ENCODE measurements around the gene RUSF1. TPM values are rescaled to one million over a fixed set of nuclear protein-coding genes. Genes with fewer than 3 reads are reported as not detected.
"Not testable (repeated sequence)": the region's sequence is repeated elsewhere in the genome, so short reads cannot be mapped to it uniquely, and the experiment has no call there.

Gene RUSF1
- polyA plus RNA-seq, 1 donor, result 99.1 TPM

DNA sequence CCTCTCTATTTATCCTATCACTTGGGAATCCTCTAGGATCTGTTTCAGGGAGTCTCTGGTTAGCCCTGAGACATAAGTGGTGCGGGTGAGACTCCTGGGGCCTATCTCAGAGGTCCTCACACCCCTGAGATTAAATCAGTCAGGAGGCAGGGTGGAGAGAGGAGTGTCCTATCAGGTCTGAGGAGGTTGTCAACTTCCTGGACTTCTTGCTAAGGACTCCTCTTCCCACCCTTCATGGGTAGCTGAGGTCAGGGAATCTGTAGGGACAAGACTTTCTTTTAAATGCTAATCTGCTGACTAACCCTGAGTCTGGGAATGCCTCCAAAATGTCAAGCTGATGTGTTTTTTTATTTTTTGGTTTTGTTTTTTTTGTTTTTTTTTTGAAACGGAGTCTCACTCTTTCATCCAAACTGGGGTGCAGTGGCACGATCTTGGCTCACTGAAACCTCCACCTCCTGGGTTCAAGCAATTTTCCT lies 55.5 kb downstream of the RUSF1 start:
- H3K36me3 ChIP-seq (ENCODE audit: control insufficient read depth, insufficient read depth, low read length), result peaks cover 9% of the 10 kb centered on the region
- no peak overlapping the region for H3K27ac ChIP-seq (ENCODE audit: low read length)
- no peak for DNase-seq
- no peaks in the 10 kb centered on the region for H3K9me3 ChIP-seq (ENCODE audit: control insufficient read depth, low read depth, low read length)
- H3K27me3 ChIP-seq (ENCODE audit: control insufficient read depth, insufficient read depth, low read length), result no peaks in the 10 kb centered on the region
- peaks cover 13% of the 10 kb centered on the region for H3K4me1 ChIP-seq (ENCODE audit: control insufficient read depth, insufficient read depth, low read length)
- H3K4me3 ChIP-seq (ENCODE audit: low read length), result no peak overlapping the region
- no CpG with 5 or more reads among the region's 3 CpGs for WGBS (ENCODE audit: insufficient coverage, low lambda C conversion rate)

DNA sequence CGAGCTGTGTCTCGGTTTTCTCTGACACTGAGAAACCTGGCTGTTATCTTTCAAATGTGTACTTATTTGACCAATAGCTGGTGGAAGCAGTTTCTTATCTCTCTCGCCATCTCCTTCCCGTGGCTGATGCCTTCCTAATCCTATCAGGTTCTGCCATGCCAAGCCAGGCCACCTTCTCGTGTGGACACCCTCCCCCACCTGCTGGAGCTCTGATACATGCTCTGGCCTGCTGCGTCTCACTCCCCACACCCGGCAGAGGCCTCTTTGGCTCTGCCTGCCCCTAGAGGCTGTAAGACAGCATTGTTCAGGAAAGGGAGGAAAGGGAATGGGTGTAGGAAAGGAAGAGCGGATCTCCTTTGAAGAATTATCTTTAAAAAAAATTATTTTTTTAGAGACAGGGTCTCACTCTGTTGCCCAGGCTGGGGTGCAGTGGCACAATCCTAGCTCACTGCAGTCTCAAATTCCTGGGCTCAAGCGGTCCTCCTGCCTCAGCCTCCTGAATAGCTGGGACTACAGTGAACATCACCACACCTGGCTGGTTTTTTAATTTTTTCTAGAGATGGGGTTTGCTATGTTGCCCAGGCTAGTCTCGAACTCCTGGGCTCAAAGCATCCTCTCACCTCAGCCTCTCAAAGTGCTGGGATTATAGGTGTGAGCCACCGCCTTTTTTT lies 56.4 kb downstream of the RUSF1 start:
- WGBS (ENCODE audit: insufficient coverage, low lambda C conversion rate), result 43% methylated on average over 1 of the region's 11 CpGs
- no peak overlapping the region for H3K27ac ChIP-seq (ENCODE audit: low read length)
- no peak overlapping the region for H3K4me3 ChIP-seq (ENCODE audit: low read length)
- no peaks in the 10 kb centered on the region for H3K27me3 ChIP-seq (ENCODE audit: control insufficient read depth, insufficient read depth, low read length)
- peak; percentile 69 to 70 for DNase-seq
- H3K36me3 ChIP-seq (ENCODE audit: control insufficient read depth, insufficient read depth, low read length), result peaks cover 6% of the 10 kb centered on the region
- H3K9me3 ChIP-seq (ENCODE audit: control insufficient read depth, low read depth, low read length), result no peaks in the 10 kb centered on the region
- H3K4me1 ChIP-seq (ENCODE audit: control insufficient read depth, insufficient read depth, low read length), result peaks cover 5% of the 10 kb centered on the region

DNA sequence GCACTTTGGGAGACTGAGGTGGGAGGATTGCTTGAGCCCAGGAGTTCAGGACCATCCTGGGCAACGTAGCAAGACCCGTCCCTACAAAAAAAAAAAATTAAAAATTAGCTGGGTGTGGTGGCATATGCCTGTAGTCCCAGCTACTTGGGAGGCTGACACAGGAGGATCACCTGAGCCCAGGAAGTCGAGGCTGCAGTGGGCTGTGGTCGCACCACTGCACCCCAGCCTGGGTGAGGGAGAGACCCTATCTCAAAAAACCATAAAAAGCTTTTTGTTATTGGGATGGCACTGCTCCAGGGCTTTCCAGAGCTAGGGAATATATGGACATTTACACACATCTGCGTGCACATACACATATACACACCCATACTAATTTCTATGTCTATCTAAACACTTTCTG lies 57.0 kb downstream of the RUSF1 start:
- Histone ChIP-seq H3K9me3 (ENCODE audit: control insufficient read depth, low read depth, low read length) (no peaks in the 10 kb centered on the region), H3K27me3 (ENCODE audit: control insufficient read depth, insufficient read depth, low read length) (no peaks in the 10 kb centered on the region), H3K27ac (ENCODE audit: low read length) (no peak overlapping the region), H3K4me3 (ENCODE audit: low read length) (no peak overlapping the region), H3K36me3 (ENCODE audit: control insufficient read depth, insufficient read depth, low read length) (peaks cover 4% of the 10 kb centered on the region), H3K4me1 (ENCODE audit: control insufficient read depth, insufficient read depth, low read length) (no peaks in the 10 kb centered on the region)
- WGBS (ENCODE audit: insufficient coverage, low lambda C conversion rate), result no CpG with 5 or more reads among the region's 5 CpGs
- DNase-seq, result no peak

DNA sequence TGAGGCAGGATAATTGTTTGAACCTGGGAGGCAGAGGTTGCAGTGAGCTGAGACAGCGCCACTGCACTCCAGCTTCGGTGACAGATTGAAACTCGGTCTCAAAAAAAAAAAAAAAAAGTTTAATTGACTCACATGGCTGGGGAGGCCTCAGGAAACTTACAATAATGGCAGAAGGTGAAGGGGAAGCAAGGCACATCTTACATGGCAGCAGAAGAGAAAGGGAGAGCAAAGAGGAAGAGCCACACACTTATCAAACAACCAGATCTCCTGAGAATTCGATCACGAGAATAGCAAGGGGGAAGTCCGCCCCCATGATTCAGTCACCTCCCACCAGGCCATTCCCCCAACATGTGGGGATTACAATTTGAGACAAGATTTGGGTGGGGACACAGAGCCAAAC lies 62.3 kb downstream of the RUSF1 start:
- not testable (repeated sequence) for H3K9me3 ChIP-seq (ENCODE audit: control insufficient read depth, low read depth, low read length); H3K27ac ChIP-seq (ENCODE audit: low read length); H3K4me3 ChIP-seq (ENCODE audit: low read length); H3K27me3 ChIP-seq (ENCODE audit: control insufficient read depth, insufficient read depth, low read length); H3K36me3 ChIP-seq (ENCODE audit: control insufficient read depth, insufficient read depth, low read length); H3K4me1 ChIP-seq (ENCODE audit: control insufficient read depth, insufficient read depth, low read length); DNase-seq
- WGBS (ENCODE audit: insufficient coverage, low lambda C conversion rate), result no CpG with 5 or more reads among the region's 6 CpGs

DNA sequence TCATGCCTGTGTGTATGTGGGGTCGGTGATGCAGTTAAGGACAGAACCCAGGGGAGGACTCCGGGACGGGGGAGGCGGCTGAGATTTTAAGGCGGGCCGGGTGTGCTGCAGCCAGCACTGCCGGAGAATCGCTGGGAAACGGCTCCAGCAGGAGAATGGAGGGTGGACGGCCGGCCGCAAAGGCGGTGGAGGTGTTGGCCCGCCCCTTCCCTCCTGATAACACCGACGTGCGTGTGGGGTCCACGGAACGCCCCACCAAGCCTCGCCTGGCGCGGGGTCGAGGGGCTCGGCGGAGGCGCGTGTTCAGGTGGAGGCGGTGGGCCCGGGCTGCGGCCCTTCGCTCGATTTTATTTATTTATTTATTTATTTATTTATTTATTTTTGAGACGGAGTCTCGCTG lies 66.2 kb downstream of the RUSF1 start:
- Histone ChIP-seq H3K4me1 (ENCODE audit: control insufficient read depth, insufficient read depth, low read length) (no peaks in the 10 kb centered on the region), H3K27me3 (ENCODE audit: control insufficient read depth, insufficient read depth, low read length) (no peaks in the 10 kb centered on the region), H3K9me3 (ENCODE audit: control insufficient read depth, low read depth, low read length) (no peaks in the 10 kb centered on the region), H3K4me3 (ENCODE audit: low read length) (peak overlapping the region; percentile 81), H3K36me3 (ENCODE audit: control insufficient read depth, insufficient read depth, low read length) (no peaks in the 10 kb centered on the region), H3K27ac (ENCODE audit: low read length) (no peak overlapping the region)
- DNase-seq, result no peak
- no CpG with 5 or more reads among the region's 34 CpGs for WGBS (ENCODE audit: insufficient coverage, low lambda C conversion rate)

DNA sequence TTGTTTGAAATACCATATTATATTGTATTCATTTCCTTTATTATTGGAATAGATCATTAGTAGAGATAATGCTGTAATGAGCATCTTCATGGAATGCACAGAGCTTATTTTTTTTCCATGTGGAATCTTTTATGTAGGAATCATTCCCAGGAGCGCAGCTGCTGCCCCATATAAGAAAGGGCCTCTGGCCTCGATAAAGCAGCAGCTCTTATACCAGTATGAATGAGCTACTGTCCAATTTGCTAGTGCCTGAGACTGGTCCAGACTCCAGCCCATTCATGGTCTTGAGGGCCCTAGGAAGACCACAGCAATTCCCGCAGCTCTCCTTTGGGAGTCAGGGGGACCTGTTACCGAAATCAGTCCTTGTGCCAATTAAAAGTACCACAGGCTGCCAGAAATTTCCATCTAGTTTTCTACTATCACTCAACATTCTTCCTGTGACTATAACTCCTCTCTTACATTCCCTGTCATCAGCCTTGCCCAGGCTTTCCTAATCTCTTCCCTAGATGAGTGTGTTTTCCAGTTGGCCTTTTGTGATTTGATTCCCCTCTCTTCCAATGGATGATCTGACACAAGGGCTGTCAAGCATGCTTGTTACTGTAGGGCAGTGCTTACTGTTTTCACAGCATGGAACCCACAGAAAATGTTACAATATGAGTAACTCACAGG lies 67.5 kb downstream of the RUSF1 start:
- Histone ChIP-seq H3K9me3 (ENCODE audit: control insufficient read depth, low read depth, low read length) (no peaks in the 10 kb centered on the region), H3K4me3 (ENCODE audit: low read length) (no peak overlapping the region), H3K27ac (ENCODE audit: low read length) (no peak overlapping the region), H3K27me3 (ENCODE audit: control insufficient read depth, insufficient read depth, low read length) (no peaks in the 10 kb centered on the region), H3K36me3 (ENCODE audit: control insufficient read depth, insufficient read depth, low read length) (peaks cover 5% of the 10 kb centered on the region), H3K4me1 (ENCODE audit: control insufficient read depth, insufficient read depth, low read length) (no peaks in the 10 kb centered on the region)
- DNase-seq, result no peak
- no CpG with 5 or more reads among the region's 4 CpGs for WGBS (ENCODE audit: insufficient coverage, low lambda C conversion rate)

DNA sequence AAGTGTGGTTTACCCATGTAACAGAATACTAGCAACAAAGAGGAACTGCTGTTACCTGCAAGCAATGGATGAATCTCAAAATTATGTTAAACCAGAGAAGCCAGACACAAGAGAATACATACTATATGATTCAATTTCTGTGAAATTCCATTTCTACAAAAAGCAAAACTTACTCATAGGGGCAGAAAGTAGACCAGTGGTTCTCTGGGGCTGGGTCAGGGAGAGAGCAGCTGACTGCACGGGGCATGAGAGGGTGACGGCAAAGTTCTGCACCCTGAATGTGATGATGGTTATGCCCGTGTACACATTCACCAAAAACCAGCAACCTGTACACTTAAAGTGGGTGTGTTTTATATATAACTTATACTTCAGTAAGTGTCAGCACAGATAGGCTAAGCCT lies 68.7 kb downstream of the RUSF1 start:
- WGBS (ENCODE audit: insufficient coverage, low lambda C conversion rate), result no CpG with 5 or more reads among the region's 3 CpGs
- Histone ChIP-seq H3K9me3 (ENCODE audit: control insufficient read depth, low read depth, low read length) (no peaks in the 10 kb centered on the region), H3K4me3 (ENCODE audit: low read length) (no peak overlapping the region), H3K27me3 (ENCODE audit: control insufficient read depth, insufficient read depth, low read length) (no peaks in the 10 kb centered on the region), H3K4me1 (ENCODE audit: control insufficient read depth, insufficient read depth, low read length) (no peaks in the 10 kb centered on the region), H3K36me3 (ENCODE audit: control insufficient read depth, insufficient read depth, low read length) (peaks cover 5% of the 10 kb centered on the region), H3K27ac (ENCODE audit: low read length) (no peak overlapping the region)
- DNase-seq, result no peak

Other genes with a start within 250 kb of the RUSF1 start
- 1.6 TPM for gene ITGAM, start 248.4 kb downstream of the RUSF1 start, polyA plus RNA-seq
- 1.9 TPM for gene ITGAX, start 153.2 kb downstream of the RUSF1 start, polyA plus RNA-seq
- gene ITGAD, start 115.1 kb downstream of the RUSF1 start, polyA plus RNA-seq, result 0.03 TPM
- gene COX6A2, start 80.0 kb downstream of the RUSF1 start, polyA plus RNA-seq, result 7.8 TPM
- 1.5 TPM for gene ZNF843, start 65.6 kb downstream of the RUSF1 start, polyA plus RNA-seq
- 13.6 TPM for gene ARMC5, start 48.9 kb downstream of the RUSF1 start, polyA plus RNA-seq
- gene TGFB1I1, start 36.2 kb downstream of the RUSF1 start, polyA plus RNA-seq, result 38.7 TPM
- 7.3 TPM for gene SLC5A2, start 25.3 kb downstream of the RUSF1 start, polyA plus RNA-seq
- gene AHSP, start 19.5 kb upstream of the RUSF1 start, polyA plus RNA-seq, result 11.8 TPM